HepG2 (cell line): ENCODE measurements around the gene CEBPB. TPM values are rescaled to one million over a fixed set of nuclear protein-coding genes. Genes with fewer than 3 reads are reported as not detected.

Source experiments
- ARID3A ChIP-seq: IDR thresholded peaks from 2 replicates; pipeline ENCODE4 v1.6.1; 2012; ENCODE audit warnings: low read depth, low read length, improper control_type of control experiment
- FOSL1 ChIP-seq: sonication (generic); formaldehyde crosslinking; IDR thresholded peaks from 2 replicates; pipeline ENCODE4 v1.9.0; 2021; ENCODE audit warnings: missing genetic modification reagents, borderline replicate concordance
- HHEX ChIP-seq: IDR thresholded peaks from 2 replicates; pipeline ENCODE4 v1.6.1; 2016; ENCODE audit warnings: control low read depth
- IRX3 ChIP-seq: sonication (generic); formaldehyde crosslinking; IDR thresholded peaks from 2 replicates; pipeline ENCODE4 v1.8.1; 2023; ENCODE audit warnings: mild to moderate bottlenecking, low read depth, missing genetic modification reagents, borderline replicate concordance
- KDM2A ChIP-seq: sonication (generic); formaldehyde crosslinking; IDR thresholded peaks from 2 replicates; pipeline ENCODE4 v1.4.0; 2020; ENCODE audit warnings: low read depth, missing genetic modification reagents, borderline replicate concordance
- KDM6A ChIP-seq: IDR thresholded peaks from 2 replicates; pipeline ENCODE4 v1.6.1; 2016; ENCODE audit warnings: low read depth
- PRDM15 ChIP-seq: sonication (generic); formaldehyde crosslinking; IDR thresholded peaks from 2 replicates; pipeline ENCODE4 v1.4.0; 2020; ENCODE audit warnings: missing genetic modification reagents
- SIX4 ChIP-seq: sonication (generic); formaldehyde crosslinking; IDR thresholded peaks from 2 replicates; pipeline ENCODE4 v1.4.0; 2020; ENCODE audit warnings: missing genetic modification reagents
- TIGD3 ChIP-seq: sonication (generic); formaldehyde crosslinking; IDR thresholded peaks from 2 replicates; pipeline ENCODE4 v1.5.1; 2020; ENCODE audit warnings: mild to moderate bottlenecking, missing genetic modification reagents, borderline replicate concordance
- ZNF317 ChIP-seq: sonication (generic); formaldehyde crosslinking; IDR thresholded peaks from 2 replicates; pipeline ENCODE4 v1.5.0; 2020; ENCODE audit warnings: mild to moderate bottlenecking, missing genetic modification reagents
- ZNF746 ChIP-seq: sonication (generic); formaldehyde crosslinking; IDR thresholded peaks from 2 replicates; pipeline ENCODE4 v1.8.0; 2022; ENCODE audit warnings: mild to moderate bottlenecking, missing genetic modification reagents
- ZNF790 ChIP-seq: sonication (generic); formaldehyde crosslinking; IDR thresholded peaks from 2 replicates; pipeline ENCODE4 v1.8.0; 2022; ENCODE audit warnings: missing genetic modification reagents, mild to moderate bottlenecking, borderline replicate concordance
- ZNF883 ChIP-seq: sonication (generic); formaldehyde crosslinking; IDR thresholded peaks from 2 replicates; pipeline ENCODE4 v1.5.1; 2020; ENCODE audit warnings: mild to moderate bottlenecking, missing genetic modification reagents; ENCODE audit errors: not compliant biosample characterization
- ZZZ3 ChIP-seq: sonication (generic); formaldehyde crosslinking; IDR thresholded peaks from 2 replicates; pipeline ENCODE4 v1.4.0; 2020; ENCODE audit warnings: missing genetic modification reagents, mild to moderate bottlenecking, borderline replicate concordance
- polyA plus RNA-seq, 8 experiments: library from polyadenylated mRNA; depleted of rRNA in 3 of 8; stranded (reverse) in 7 of 8; unstranded in 1 of 8; fragments of >200 nt; fragmentation: Illumina TruSeq in 4 of 8; extraction: Trizol in 4 of 8; gene quantifications; 2 replicates each; pipeline versions ENCODE4 v1.2.1 to v1.2.3, GENCODE V29; 2011 to 2016; ENCODE audit warnings: low read depth in 4 of 8, missing spikeins in 1 of 8, mixed read lengths in 1 of 8; ENCODE audit not compliant: insufficient read depth in 1 of 8
- total RNA-seq, 5 experiments: library from RNA; depleted of rRNA; stranded (reverse); fragments of >200 nt; fragmentation: Illumina TruSeq; extraction: Trizol; gene quantifications; 2 replicates each; pipeline ENCODE4 v1.2.3, GENCODE V29; 2016; ENCODE audit warnings: low read depth in 1 of 5
- TF ChIP-seq, protein P1 (sequence below), 2 experiments: fragments of 450-650 bp in 1 of 2; sonication (generic) in 1 of 2; formaldehyde crosslinking; IDR thresholded peaks; 2 replicates each; pipeline versions ENCODE4 v1.5.0 to v1.8.0; 2020 to 2022; ENCODE audit warnings: mild to moderate bottlenecking in 1 of 2, missing genetic modification reagents in 1 of 2
- TF ChIP-seq, protein P2 (sequence below): sonication (generic); formaldehyde crosslinking; IDR thresholded peaks from 2 replicates; pipeline ENCODE4 v1.4.0; 2020; ENCODE audit warnings: missing genetic modification reagents

CEBPB gene
- total and polyA plus RNA-seq, 2 of the 13 experiments (the other 11 are each of a cell fraction or from before 2014, with no cell fraction given), result 18.5 to 28.2 TPM

DNA sequence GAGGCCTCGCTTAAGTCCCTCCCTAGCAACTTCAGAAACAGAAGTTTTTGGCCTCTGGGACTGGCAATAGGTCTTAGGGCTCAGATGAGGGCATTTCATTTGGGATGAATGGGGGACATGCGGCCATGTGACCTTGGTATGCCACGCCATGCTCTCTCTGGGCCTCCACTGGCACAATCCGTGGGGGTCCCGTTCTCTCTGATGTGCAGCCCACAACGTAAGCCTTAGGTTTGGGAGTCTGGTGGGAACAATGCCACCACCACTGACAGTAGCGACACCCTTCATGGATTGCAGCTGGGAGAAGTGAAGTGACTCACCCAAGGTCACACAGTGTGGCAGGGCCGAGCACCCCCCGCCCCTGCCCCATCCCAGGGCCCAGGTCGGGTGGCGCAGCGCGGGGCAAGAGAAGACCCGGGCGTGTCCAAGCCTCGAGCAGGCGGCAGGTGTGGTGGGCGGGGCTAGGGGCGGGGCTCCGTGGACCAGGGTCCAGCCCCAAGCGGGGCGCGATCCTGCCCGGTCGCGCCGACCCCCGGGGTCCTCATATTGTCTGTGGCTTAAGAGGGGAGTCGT lies 864 bp upstream of the CEBPB start (continued):
- TF ChIP-seq PRDM15 (peak; percentile 23; the same call in 1 of the 2 replicates), ZNF746 (no peak), ZZZ3 (0 out of 2 replicates have a peak, but pooled peaks have one; percentile 40), ZNF317 (CRISPR knock-in tag) (no peak), ZNF790 (no peak), ARID3A (0 out of 2 replicates have a peak, but pooled peaks have one; percentile 9), SIX4 (CRISPR knock-in tag) (no peak), KDM2A (CRISPR knock-in tag) (peak; percentile 22), TIGD3 (CRISPR knock-in tag) (no peak), HHEX (CRISPR knock-in tag) (no peak), KDM6A (CRISPR knock-in tag) (no peak), IRX3 (CRISPR knock-in tag) (0 out of 2 replicates have a peak, but pooled peaks have one; percentile 32), ZNF883 (CRISPR knock-in tag) (no peak), FOSL1 (CRISPR knock-in tag) (peak; percentile 77)
- TF ChIP-seq, protein P1, sequence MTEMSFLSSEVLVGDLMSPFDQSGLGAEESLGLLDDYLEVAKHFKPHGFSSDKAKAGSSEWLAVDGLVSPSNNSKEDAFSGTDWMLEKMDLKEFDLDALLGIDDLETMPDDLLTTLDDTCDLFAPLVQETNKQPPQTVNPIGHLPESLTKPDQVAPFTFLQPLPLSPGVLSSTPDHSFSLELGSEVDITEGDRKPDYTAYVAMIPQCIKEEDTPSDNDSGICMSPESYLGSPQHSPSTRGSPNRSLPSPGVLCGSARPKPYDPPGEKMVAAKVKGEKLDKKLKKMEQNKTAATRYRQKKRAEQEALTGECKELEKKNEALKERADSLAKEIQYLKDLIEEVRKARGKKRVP (CRISPR knock-in tag; IDR thresholded peaks at IDR 0.05), result no peak
- TF ChIP-seq, protein P2, sequence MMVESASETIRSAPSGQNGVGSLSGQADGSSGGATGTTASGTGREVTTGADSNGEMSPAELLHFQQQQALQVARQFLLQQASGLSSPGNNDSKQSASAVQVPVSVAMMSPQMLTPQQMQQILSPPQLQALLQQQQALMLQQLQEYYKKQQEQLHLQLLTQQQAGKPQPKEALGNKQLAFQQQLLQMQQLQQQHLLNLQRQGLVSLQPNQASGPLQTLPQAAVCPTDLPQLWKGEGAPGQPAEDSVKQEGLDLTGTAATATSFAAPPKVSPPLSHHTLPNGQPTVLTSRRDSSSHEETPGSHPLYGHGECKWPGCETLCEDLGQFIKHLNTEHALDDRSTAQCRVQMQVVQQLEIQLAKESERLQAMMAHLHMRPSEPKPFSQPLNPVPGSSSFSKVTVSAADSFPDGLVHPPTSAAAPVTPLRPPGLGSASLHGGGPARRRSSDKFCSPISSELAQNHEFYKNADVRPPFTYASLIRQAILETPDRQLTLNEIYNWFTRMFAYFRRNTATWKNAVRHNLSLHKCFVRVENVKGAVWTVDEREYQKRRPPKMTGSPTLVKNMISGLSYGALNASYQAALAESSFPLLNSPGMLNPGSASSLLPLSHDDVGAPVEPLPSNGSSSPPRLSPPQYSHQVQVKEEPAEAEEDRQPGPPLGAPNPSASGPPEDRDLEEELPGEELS (CRISPR knock-in tag), result no peak; the same call in 1 of the 2 replicates
